ENCODE measurements around the gene RHAG. TPM values are rescaled to one million over a fixed set of nuclear protein-coding genes. Genes with fewer than 3 reads are reported as not detected.
"Not testable (repeated sequence)": the region's sequence is repeated elsewhere in the genome, so short reads cannot be mapped to it uniquely, and the experiment has no call there.

RHAG gene
- total RNA-seq, 1 experiment from 2014 or later, result 0.23 TPM

GRCh38 chr6:49607391-49607982, 29.2 kb downstream of the RHAG start:
- ATAC-seq, result no peak
- H3K36me3 ChIP-seq (ENCODE audit: control insufficient read depth, insufficient read depth, low read length), result no peaks in the 10 kb centered on the region
- BruUV-seq (replicated peaks), result no TSS peak
- in situ Hi-C loops (cut with HindIII; ENCODE audit: low pct_unique_long_range_greater_than_20kb, low sequenced_read_pairs) (no loop called here), intact Hi-C loops (cut with micrococcal nuclease; ENCODE audit: unreplicated experiment) (loop anchor here (1.0 kb wide), 1 partner anchor 75 kb away; no protein-coding TSS in a partner anchor)
- H3K4me3 ChIP-seq (ENCODE audit: low read depth in 2 of 2, low read length in 2 of 2), result no peak overlapping the region
- no peaks in the 10 kb centered on the region; the same call in 1 of the 2 replicates for H3K27me3 ChIP-seq (ENCODE audit: control insufficient read depth, insufficient read depth, low read length)
- ChIA-PET POLR2A (no interaction called here), CTCF (no interaction called here)
- TF ChIP-seq SIN3A (IDR thresholded peaks at IDR 0.05; ENCODE audit: borderline replicate concordance, insufficient read depth, low read depth, low read length), result no peak
- TF ChIP-seq CTCF (IDR thresholded peaks at IDR 0.05), result peak; percentile 59
- DNase-seq (ENCODE audit: low read depth, low spot score), result no peak
- H3K27ac ChIP-seq (ENCODE audit: low read length), result no peak overlapping the region
- H3K9me3 ChIP-seq (ENCODE audit: control insufficient read depth, insufficient read depth, low read depth, low read length), result no peaks in the 10 kb centered on the region
- H3K4me1 ChIP-seq (ENCODE audit: control insufficient read depth, insufficient read depth, low read length), result no peaks in the 10 kb centered on the region

GRCh38 chr6:49606721-49607390, 29.8 kb downstream of the RHAG start:
- peak; percentile 52 for DNase-seq (ENCODE audit: low read depth, low spot score)
- 0 out of 2 replicates have a peak, but pooled peaks have one; percentile 51 for ATAC-seq
- ChIA-PET CTCF (interaction anchor here (1.4 kb wide), 1 partner anchor 74 kb away, joined by 3 read pairs; no protein-coding TSS in a partner anchor), POLR2A (no interaction called here)
- H3K36me3 ChIP-seq (ENCODE audit: control insufficient read depth, insufficient read depth, low read length), result no peaks in the 10 kb centered on the region
- intact Hi-C loops (cut with micrococcal nuclease; ENCODE audit: unreplicated experiment), result loop anchor here (1.0 kb wide), 1 partner anchor 75 kb away; no protein-coding TSS in a partner anchor
- H3K9me3 ChIP-seq (ENCODE audit: control insufficient read depth, insufficient read depth, low read depth, low read length), result no peaks in the 10 kb centered on the region
- H3K4me1 ChIP-seq (ENCODE audit: control insufficient read depth, insufficient read depth, low read length), result no peaks in the 10 kb centered on the region
- TF ChIP-seq REST (IDR thresholded peaks at IDR 0.05; ENCODE audit: insufficient read depth in 1 of 2, low read depth in 2 of 2, low read length in 1 of 2) (no peak), CTCF (IDR thresholded peaks at IDR 0.05) (peak; percentile 84), POLR2AphosphoS5 (IDR thresholded peaks at IDR 0.05; ENCODE audit: low read depth, low read length) (no peak), SIN3A (IDR thresholded peaks at IDR 0.05; ENCODE audit: borderline replicate concordance, insufficient read depth, low read depth, low read length) (no peak), TCF7L2 (IDR thresholded peaks at IDR 0.05; ENCODE audit: low read depth, low read length) (no peak)
- no peaks in the 10 kb centered on the region; the same call in 1 of the 2 replicates for H3K27me3 ChIP-seq (ENCODE audit: control insufficient read depth, insufficient read depth, low read length)
- in situ Hi-C loops (cut with HindIII; ENCODE audit: low pct_unique_long_range_greater_than_20kb, low sequenced_read_pairs), result no loop called here
- no peak overlapping the region for H3K27ac ChIP-seq (ENCODE audit: low read length)
- no TSS peak for BruUV-seq (replicated peaks)
- no peak overlapping the region for H3K4me3 ChIP-seq (ENCODE audit: low read depth in 2 of 2, low read length in 2 of 2)

GRCh38 chr6:49604080-49604479, 32.6 kb downstream of the RHAG start:
- POLR2A ChIA-PET; in situ Hi-C loops (cut with HindIII; ENCODE audit: low pct_unique_long_range_greater_than_20kb, low sequenced_read_pairs); CTCF ChIA-PET; ATAC-seq; H3K9me3 ChIP-seq (ENCODE audit: control insufficient read depth, insufficient read depth, low read depth, low read length); H3K4me1 ChIP-seq (ENCODE audit: control insufficient read depth, insufficient read depth, low read length); DNase-seq (ENCODE audit: low read depth, low spot score); intact Hi-C loops (cut with micrococcal nuclease; ENCODE audit: unreplicated experiment); BruUV-seq (replicated peaks); H3K27me3 ChIP-seq (ENCODE audit: control insufficient read depth, insufficient read depth, low read length); H3K36me3 ChIP-seq (ENCODE audit: control insufficient read depth, insufficient read depth, low read length); H3K27ac ChIP-seq (ENCODE audit: low read length); H3K4me3 ChIP-seq (ENCODE audit: low read depth in 2 of 2, low read length in 2 of 2): not testable (repeated sequence)

GRCh38 chr6:49587262-49587661, 49.4 kb downstream of the RHAG start:
- H3K36me3 ChIP-seq (ENCODE audit: control insufficient read depth, insufficient read depth, low read length); H3K4me1 ChIP-seq (ENCODE audit: control insufficient read depth, insufficient read depth, low read length); H3K4me3 ChIP-seq (ENCODE audit: low read depth in 2 of 2, low read length in 2 of 2); H3K9me3 ChIP-seq (ENCODE audit: control insufficient read depth, insufficient read depth, low read depth, low read length); POLR2A ChIA-PET; H3K27ac ChIP-seq (ENCODE audit: low read length); intact Hi-C loops (cut with micrococcal nuclease; ENCODE audit: unreplicated experiment); ATAC-seq; BruUV-seq (replicated peaks); in situ Hi-C loops (cut with HindIII; ENCODE audit: low pct_unique_long_range_greater_than_20kb, low sequenced_read_pairs); CTCF ChIA-PET; DNase-seq (ENCODE audit: low read depth, low spot score); H3K27me3 ChIP-seq (ENCODE audit: control insufficient read depth, insufficient read depth, low read length): not testable (repeated sequence)
